Ectodermal cell (in vitro differentiated cells): ENCODE data around the gene PIGV.
"Not testable (repeated sequence)": the region's sequence is repeated elsewhere in the genome, so short reads cannot be mapped to it uniquely, and the experiment has no call there.

Source experiments
- H3K27ac ChIP-seq: 2 replicates; pipeline ENCODE4 v1.7.0; 2013; ENCODE audit warnings: mild to moderate bottlenecking, low read depth, low read length; ENCODE audit not compliant: insufficient read depth, poor library complexity, severe bottlenecking
- H3K27me3 ChIP-seq: 2 replicates; pipeline ENCODE4 v1.7.0; 2013; ENCODE audit warnings: mild to moderate bottlenecking, low read length; ENCODE audit not compliant: insufficient read depth, control insufficient read depth, poor library complexity, severe bottlenecking
- H3K36me3 ChIP-seq: one replicate; pipeline ENCODE4 v1.7.0; 2013; ENCODE audit warnings: low read length; ENCODE audit not compliant: control insufficient read depth, insufficient read depth
- H3K4me1 ChIP-seq: one replicate; pipeline ENCODE4 v1.7.0; 2013; ENCODE audit warnings: low read length; ENCODE audit not compliant: control insufficient read depth, insufficient read depth
- H3K4me3 ChIP-seq: 2 replicates; pipeline ENCODE4 v1.7.0; 2013; ENCODE audit warnings: low read depth, low read length, control low read depth; ENCODE audit not compliant: insufficient read depth
- H3K9me3 ChIP-seq: 2 replicates; pipeline ENCODE4 v1.7.0; 2013; ENCODE audit warnings: mild to moderate bottlenecking, low read length, moderate library complexity; ENCODE audit not compliant: control insufficient read depth
- WGBS, 2 experiments: methylation state at CpG; one replicate each; pipeline ENCODE4 v1.1.7; 2013; ENCODE audit warnings: missing lambda C conversion rate in 2 of 2; 5-methylcytosine and 5-hydroxymethylcytosine counted together

The PIGV gene

GRCh38 chr1:26790551-26790953 lies 2.8 kb downstream of the PIGV start:
- H3K4me1 ChIP-seq: peaks cover 25% of the 10 kb centered on the region
- no peaks in the 10 kb centered on the region for H3K27me3 ChIP-seq
- H3K36me3 ChIP-seq: peaks cover 11% of the 10 kb centered on the region
- H3K27ac ChIP-seq: no peak overlapping the region
- H3K9me3 ChIP-seq: no peaks in the 10 kb centered on the region
- 86 to 89% methylated on average over 5 of the region's 5 CpGs for WGBS, 2 experiments
- H3K4me3 ChIP-seq: no peak overlapping the region

DNA sequence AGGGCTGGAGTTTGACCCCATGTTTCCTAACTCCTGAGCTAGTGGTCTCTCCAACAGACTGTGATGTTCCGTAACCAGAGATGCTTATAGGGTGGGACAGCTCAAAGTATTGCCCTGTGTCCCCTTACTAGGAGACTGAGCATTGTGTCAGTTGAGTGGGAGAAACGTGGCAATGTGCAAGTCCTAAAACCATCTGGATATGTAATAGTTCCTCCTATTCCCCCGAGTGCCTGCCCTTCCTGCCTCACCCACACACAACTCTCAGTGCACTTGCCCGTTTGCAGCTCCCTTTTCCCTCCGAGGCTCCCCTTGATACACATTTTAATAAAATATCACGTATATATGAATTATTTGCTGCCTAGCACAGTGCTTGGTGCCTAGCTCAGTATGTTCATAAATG lies 3.4 kb downstream of the PIGV start:
- Histone ChIP-seq H3K9me3 (no peaks in the 10 kb centered on the region), H3K27ac (no peak overlapping the region), H3K4me3 (no peak overlapping the region), H3K36me3 (peaks cover 11% of the 10 kb centered on the region), H3K27me3 (no peaks in the 10 kb centered on the region), H3K4me1 (peaks cover 19% of the 10 kb centered on the region)
- 89 to 94% methylated on average over 6 of the region's 6 CpGs for WGBS, 2 experiments

- Histone ChIP-seq H3K4me1 (peaks cover 14% of the 10 kb centered on the region), H3K4me3 (no peak overlapping the region), H3K36me3 (peaks cover 11% of the 10 kb centered on the region), H3K27me3 (no peaks in the 10 kb centered on the region), H3K9me3 (no peaks in the 10 kb centered on the region), H3K27ac (no peak overlapping the region)
- WGBS, 2 experiments: 90 to 91% methylated on average over 3 of the region's 3 CpGs
Observed at GRCh38 chr1:26791626-26792025, 3.9 kb downstream of the PIGV start.

DNA sequence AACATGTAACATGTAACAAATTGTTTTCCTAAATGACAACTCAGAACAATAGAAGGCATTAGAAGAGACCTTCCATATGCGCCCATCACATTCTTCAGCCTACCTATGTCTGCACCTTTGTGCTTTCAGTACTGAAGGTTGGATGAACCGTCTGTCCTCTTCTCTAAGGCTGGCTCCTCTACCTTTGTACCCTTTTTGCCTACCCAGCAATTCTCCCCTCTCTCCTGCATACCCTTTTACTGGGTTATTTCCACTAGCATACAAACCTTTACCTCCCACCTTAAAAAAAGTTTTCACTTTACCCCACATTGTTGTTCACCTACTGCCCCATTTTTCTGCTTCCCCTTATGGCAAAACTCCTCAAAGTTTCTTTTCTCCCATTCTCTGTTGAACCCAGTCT lies 5.2 kb downstream of the PIGV start:
- Histone ChIP-seq H3K27ac (no peak overlapping the region), H3K9me3 (no peaks in the 10 kb centered on the region), H3K36me3 (peaks cover 11% of the 10 kb centered on the region), H3K27me3 (no peaks in the 10 kb centered on the region), H3K4me1 (peaks cover 7% of the 10 kb centered on the region), H3K4me3 (no peak overlapping the region)
- WGBS, 2 experiments: 94 to 96% methylated on average over 2 of the region's 2 CpGs

GRCh38 chr1:26794391-26794790 lies 6.6 kb downstream of the PIGV start:
- Histone ChIP-seq H3K4me3 (no peak overlapping the region), H3K9me3 (no peaks in the 10 kb centered on the region), H3K27me3 (no peaks in the 10 kb centered on the region), H3K36me3 (peaks cover 11% of the 10 kb centered on the region), H3K27ac (no peak overlapping the region), H3K4me1 (no peaks in the 10 kb centered on the region)
- WGBS, 2 experiments: 91 to 95% methylated on average over 5 of the region's 5 CpGs

DNA sequence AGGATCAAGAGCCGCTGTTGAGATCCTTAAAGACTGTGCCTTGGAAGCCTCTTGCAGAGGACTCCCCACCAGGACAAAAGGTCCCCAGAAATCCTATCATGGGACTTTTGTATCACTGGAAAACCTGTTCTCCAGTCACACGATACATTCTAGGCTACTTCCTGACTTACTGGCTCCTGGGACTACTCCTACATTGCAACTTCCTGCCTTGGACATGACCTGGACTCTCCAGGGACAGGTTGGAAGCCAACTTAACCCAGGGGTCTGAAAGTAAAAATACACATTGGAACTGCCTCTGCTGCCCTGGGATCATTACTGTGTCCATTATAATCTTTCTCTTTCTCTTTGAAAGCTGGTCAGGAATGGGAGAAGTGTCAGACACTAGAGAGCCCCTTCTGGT lies 9.9 kb downstream of the PIGV start:
- H3K27me3 ChIP-seq: no peaks in the 10 kb centered on the region
- WGBS, 2 experiments: 95 to 97% methylated on average over 2 of the region's 2 CpGs

DNA sequence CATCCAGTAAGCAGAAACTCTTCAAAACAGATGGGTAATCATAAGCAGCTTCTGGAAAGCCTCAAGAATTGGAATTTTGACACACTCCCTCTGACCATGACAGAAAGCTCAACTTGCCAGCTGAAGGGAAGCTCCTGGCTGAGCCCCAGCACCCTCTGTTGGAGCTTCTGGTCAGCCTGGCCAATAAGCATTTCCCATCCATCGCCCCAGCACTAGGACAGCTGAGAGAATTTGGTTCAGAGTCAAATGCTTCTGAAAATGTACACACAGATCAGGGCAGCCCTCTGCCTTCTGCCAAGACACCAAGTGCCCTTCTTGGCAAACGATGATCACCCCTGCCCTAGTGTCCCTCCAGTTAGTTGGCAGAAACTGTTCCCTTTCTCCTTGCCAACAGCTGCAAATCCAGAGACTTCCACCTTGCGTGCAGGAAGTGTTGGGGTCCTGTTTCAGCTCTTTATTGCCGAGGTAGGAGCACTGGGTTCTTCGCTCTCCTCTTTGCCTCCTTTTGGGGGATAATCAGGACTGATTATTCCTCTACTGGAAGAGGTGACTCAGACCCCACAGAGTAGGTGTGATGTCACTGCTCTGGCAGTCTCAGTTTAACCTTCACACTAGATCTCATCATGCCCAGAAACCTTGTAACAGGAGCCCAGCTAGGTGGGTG lies 11.9 kb downstream of the PIGV start:
- 86% methylated on average over 5 of the region's 5 CpGs for WGBS, 2 experiments
- Histone ChIP-seq H3K9me3 (no peaks in the 10 kb centered on the region), H3K27ac (no peak overlapping the region), H3K4me3 (no peak overlapping the region), H3K4me1 (peaks cover 5% of the 10 kb centered on the region), H3K36me3 (peaks cover under 1% of the 10 kb centered on the region), H3K27me3 (no peaks in the 10 kb centered on the region)

More for the DNA sequence above, 9.9 kb downstream of the PIGV start:
- Histone ChIP-seq H3K9me3 (no peaks in the 10 kb centered on the region), H3K4me1 (peaks cover 5% of the 10 kb centered on the region), H3K36me3 (peaks cover 11% of the 10 kb centered on the region), H3K4me3 (no peak overlapping the region), H3K27ac (no peak overlapping the region)

- not testable (repeated sequence) for H3K4me3 ChIP-seq, H3K9me3 ChIP-seq
- 96% methylated on average over 32 to 34 of the region's 36 CpGs for WGBS, 2 experiments
Observed at GRCh38 chr1:26803932-26804331, 16.2 kb downstream of the PIGV start.

DNA sequence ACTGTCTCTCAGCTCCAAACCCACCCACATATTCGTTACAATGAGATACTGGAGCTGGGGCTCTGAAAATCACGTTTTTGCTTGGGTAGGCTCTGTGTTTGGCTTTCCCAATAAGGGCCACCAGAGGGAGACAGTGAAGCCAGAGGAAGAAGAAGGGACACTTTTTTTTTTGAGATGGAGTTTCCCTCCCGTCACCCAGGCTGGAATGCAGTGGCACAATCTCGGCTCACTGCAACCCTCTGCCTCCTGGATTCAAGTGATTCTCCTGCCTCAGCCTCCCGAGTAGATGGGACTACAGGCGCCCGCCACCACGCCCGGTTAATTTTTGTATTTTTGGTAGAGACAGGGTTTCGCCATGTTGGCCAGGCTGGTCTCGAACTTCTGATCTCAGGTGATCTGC lies 22.4 kb downstream of the PIGV start:
- H3K4me3 ChIP-seq, H3K4me1 ChIP-seq, H3K9me3 ChIP-seq, H3K27me3 ChIP-seq, H3K36me3 ChIP-seq, H3K27ac ChIP-seq: not testable (repeated sequence)
- WGBS, 2 experiments: 65 to 68% methylated on average over 11 of the region's 11 CpGs

More at GRCh38 chr1:26803932-26804331, 16.2 kb downstream of the PIGV start:
- H3K27me3 ChIP-seq, H3K27ac ChIP-seq, H3K36me3 ChIP-seq, H3K4me1 ChIP-seq: not testable (repeated sequence)

DNA sequence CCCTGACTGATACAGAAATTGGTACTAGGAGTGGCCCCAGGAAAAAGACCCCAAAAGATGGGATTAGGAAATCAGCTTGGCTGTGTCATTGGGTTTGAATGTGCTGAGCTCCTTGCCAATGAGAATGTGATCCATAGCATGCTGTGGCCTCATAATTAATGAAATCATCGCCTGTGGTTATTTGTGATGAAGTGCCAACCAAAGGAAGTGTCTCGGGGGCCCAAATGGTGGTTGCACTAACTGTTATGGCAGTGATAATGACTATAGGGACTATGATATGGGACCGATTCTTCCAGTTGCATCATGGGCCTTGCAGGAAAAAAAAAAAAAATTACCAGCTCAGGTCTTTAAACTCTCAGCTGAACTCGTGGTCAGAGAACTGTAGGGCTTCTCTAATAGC lies 23.3 kb downstream of the PIGV start:
- Histone ChIP-seq H3K27me3 (no peaks in the 10 kb centered on the region), H3K4me1 (no peaks in the 10 kb centered on the region), H3K36me3 (no peaks in the 10 kb centered on the region), H3K4me3 (no peak overlapping the region), H3K27ac (no peak overlapping the region), H3K9me3 (no peaks in the 10 kb centered on the region)
- 86 to 93% methylated on average over 4 of the region's 4 CpGs for WGBS, 2 experiments

DNA sequence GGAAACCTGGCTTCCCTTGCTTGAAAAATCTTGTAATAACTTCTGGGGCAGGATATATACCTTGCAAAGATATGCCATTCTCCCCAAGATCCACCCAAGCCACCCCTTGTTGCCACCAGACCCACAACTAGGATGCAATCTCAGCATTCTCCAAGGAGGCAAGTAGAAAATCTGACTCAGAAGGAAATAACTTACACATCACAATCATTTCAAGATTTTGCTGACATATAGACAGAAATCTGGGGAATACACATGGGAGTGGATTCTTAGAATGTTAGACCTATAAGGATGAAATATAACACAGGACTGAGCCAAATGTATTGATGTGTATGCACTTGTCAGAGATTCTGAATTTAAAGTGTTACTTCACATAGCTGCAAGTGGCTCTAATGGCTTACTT lies 24.0 kb downstream of the PIGV start:
- Histone ChIP-seq H3K27me3 (no peaks in the 10 kb centered on the region), H3K36me3 (no peaks in the 10 kb centered on the region), H3K4me1 (no peaks in the 10 kb centered on the region), H3K27ac (no peak overlapping the region), H3K4me3 (no peak overlapping the region), H3K9me3 (no peaks in the 10 kb centered on the region)
